ENCODE data around the gene ENOPH1. TPM values are rescaled to one million over a fixed set of nuclear protein-coding genes. Genes with fewer than 3 reads are reported as not detected.

The ENOPH1 gene
- total RNA-seq, 1 donor from 2014 or later = 29.7 TPM

GRCh38 chr4:82422616-82423015 is 7.8 kb upstream of the ENOPH1 start:
- ATAC-seq = no peak
- DNase-seq = no peak
- peaks cover 13% of the 10 kb centered on the region for H3K4me1 ChIP-seq
- H3K9me3 ChIP-seq = no peaks in the 10 kb centered on the region
- TF ChIP-seq CTCF (IDR thresholded peaks at IDR 0.05) = no peak
- H3K36me3 ChIP-seq = peaks cover 54% of the 10 kb centered on the region
- H3K27me3 ChIP-seq = no peaks in the 10 kb centered on the region
- intact Hi-C loops (cut with DNase I) = no loop called here
- no peak overlapping the region for H3K27ac ChIP-seq
- H3K4me3 ChIP-seq = no peak overlapping the region

- peaks cover 19% of the 10 kb centered on the region for H3K4me1 ChIP-seq
- intact Hi-C loops (cut with DNase I) = no loop called here
- no peak overlapping the region for H3K4me3 ChIP-seq
- no peak for TF ChIP-seq CTCF (IDR thresholded peaks at IDR 0.05)
- no peaks in the 10 kb centered on the region for H3K27me3 ChIP-seq
- ATAC-seq (no peak), DNase-seq (no peak)
- no peak overlapping the region for H3K27ac ChIP-seq
- H3K36me3 ChIP-seq = peaks cover 59% of the 10 kb centered on the region
- no peaks in the 10 kb centered on the region for H3K9me3 ChIP-seq
Observed at GRCh38 chr4:82423245-82424054, 6.9 kb upstream of the ENOPH1 start.

GRCh38 chr4:82425478-82425877 is 4.9 kb upstream of the ENOPH1 start:
- Histone ChIP-seq H3K4me1 (peaks cover 19% of the 10 kb centered on the region), H3K36me3 (peaks cover 59% of the 10 kb centered on the region), H3K9me3 (no peaks in the 10 kb centered on the region), H3K4me3 (no peak overlapping the region), H3K27me3 (no peaks in the 10 kb centered on the region), H3K27ac (no peak overlapping the region)
- intact Hi-C loops (cut with DNase I) = no loop called here
- ATAC-seq (no peak), DNase-seq (no peak)
- no peak for TF ChIP-seq CTCF (IDR thresholded peaks at IDR 0.05)

GRCh38 chr4:82428526-82428968 is 1.8 kb upstream of the ENOPH1 start:
- H3K36me3 ChIP-seq = peaks cover 45% of the 10 kb centered on the region
- TF ChIP-seq CTCF (IDR thresholded peaks at IDR 0.05) = no peak
- H3K4me3 ChIP-seq = peak overlapping the region; percentile 93
- no peaks in the 10 kb centered on the region for H3K27me3 ChIP-seq
- peaks cover 37% of the 10 kb centered on the region for H3K4me1 ChIP-seq
- no peaks in the 10 kb centered on the region for H3K9me3 ChIP-seq
- no peak for DNase-seq
- ATAC-seq = no peak
- intact Hi-C loops (cut with DNase I) = no loop called here
- H3K27ac ChIP-seq = peak overlapping the region; percentile 98

- DNase-seq (peak; percentile 97), ATAC-seq (peak; percentile 90)
- H3K4me3 ChIP-seq = peak overlapping the region; percentile 93
- peak; percentile 92 for TF ChIP-seq CTCF (IDR thresholded peaks at IDR 0.05)
- H3K4me1 ChIP-seq = peaks cover 39% of the 10 kb centered on the region
- H3K9me3 ChIP-seq = no peaks in the 10 kb centered on the region
- intact Hi-C loops (cut with DNase I) = no loop called here
- peak overlapping the region; percentile 98 for H3K27ac ChIP-seq
- H3K36me3 ChIP-seq = peaks cover 39% of the 10 kb centered on the region
- H3K27me3 ChIP-seq = no peaks in the 10 kb centered on the region
Observed at GRCh38 chr4:82428969-82429727, 1.2 kb upstream of the ENOPH1 start.
